WTC11 (cell line): ENCODE measurements around the gene ATP10D.

Experiments
- CTCF ChIP-seq: fragments of 200-600 bp; IDR thresholded peaks from 2 replicates; pipeline ENCODE4 v1.8.0; 2022; ENCODE audit warnings: antibody characterized with exemption
- SP1 ChIP-seq: sonication (generic); formaldehyde crosslinking; conservative IDR thresholded peaks from 2 replicates; pipeline ENCODE4 v1.8.1; 2022; ENCODE audit warnings: missing genetic modification reagents
- ZNF281 ChIP-seq: sonication (generic); formaldehyde crosslinking; IDR thresholded peaks from 2 replicates; pipeline ENCODE4 v1.8.0; 2023; ENCODE audit warnings: mild to moderate bottlenecking, missing genetic modification reagents

GRCh38 chr4:47566566-47566965 is 81.5 kb downstream of the ATP10D start:
- TF ChIP-seq CTCF (no peak), ZNF281 (CRISPR knock-in tag) (no peak), SP1 (CRISPR knock-in tag) (no peak)
